Epithelial cell of prostate (primary cell): ENCODE results near the gene DCAKD.

Experiments used
- DNase-seq: peaks from one replicate; pipeline ENCODE4 v3.0.0-alpha.2; 2011; ENCODE audit warnings: low read depth, low spot score
- H3K27ac ChIP-seq: fragments of 450-650 bp; 2 replicates; pipeline ENCODE4 v1.5.1; 2017; ENCODE audit warnings: mild to moderate bottlenecking

The DCAKD gene

DNA sequence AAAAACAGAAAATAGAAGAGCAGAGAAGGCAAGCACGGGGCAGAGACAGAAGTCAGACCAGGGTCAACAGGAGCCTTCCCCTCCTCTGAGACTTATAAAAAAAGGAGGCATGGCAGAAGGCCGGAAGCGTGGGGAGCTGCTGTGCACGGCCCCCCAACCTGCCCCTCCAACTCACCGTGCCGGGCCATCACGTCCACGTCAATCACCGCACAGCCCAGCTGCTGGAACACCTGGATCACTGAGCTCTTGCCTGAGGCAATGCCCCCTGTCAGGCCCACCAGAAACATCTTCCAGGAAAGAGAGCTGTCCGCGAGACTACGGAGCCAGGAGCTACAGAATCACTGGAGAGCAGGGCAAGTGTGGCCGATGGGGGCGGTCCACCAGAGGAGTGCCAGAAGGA lies 16.8 kb downstream of the DCAKD start:
- H3K27ac ChIP-seq = no peak overlapping the region
- no peak for DNase-seq

DNA sequence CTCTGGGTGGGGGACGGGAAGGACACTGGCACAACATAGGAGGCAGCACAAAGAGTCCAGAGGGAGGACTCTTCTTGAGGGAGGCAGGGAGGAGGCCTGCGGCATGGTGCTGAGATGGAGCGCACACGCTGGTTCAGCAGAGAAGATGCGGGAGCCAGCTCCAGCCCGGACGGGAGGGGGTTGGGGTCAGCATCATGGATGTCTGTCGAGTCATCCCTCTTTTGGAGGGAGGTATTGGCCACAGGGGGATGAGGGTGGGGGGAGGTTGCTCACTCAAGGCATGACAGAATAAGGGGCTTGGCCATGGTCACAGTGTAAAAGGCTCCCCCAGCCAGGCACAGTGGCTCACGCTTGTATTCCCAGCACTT lies 19.3 kb downstream of the DCAKD start:
- no peak overlapping the region for H3K27ac ChIP-seq
- no peak for DNase-seq

DNA sequence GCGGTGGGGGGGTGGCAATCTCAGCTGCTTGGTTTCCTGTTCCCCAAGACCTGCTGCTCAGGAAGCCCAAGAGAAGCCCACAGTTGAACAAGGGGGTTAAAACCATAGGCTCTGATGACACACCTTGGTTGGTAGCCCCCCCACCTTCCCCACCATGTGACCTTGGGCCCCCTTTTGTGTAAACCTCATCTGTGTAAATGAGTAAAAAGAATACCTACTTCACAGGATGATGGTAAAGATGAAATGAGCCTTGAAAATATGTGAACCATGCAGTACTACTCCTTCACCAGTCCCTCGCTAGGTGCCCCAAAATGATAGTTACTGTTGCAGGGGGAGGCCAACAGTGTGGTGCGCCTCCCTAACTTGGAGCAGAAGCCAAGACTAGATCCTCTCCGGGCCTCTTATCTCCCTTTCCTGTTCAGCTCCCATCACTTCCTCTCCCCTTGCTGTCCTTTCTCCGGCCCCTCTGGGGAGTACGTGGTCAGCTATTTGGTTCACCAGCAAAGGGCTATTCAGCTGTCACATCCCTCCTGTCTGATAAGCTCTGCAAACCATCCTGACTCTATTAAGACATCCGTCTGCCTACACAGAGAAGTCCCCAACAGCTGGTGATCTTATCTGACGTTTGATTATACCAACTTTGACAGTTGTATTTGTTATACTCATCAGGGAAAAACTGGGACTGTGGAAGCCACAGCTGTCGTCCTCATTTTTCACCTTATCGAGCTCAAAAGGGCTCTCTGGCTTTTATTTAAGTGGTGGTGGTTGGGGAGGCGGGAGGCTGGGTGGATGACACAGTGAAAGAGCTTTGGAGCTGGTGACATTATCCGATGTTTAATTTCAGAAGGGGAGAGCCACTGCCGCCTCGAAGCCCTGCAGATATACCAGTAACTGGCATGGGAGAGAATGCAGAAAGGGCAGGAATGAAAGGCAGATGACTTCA lies 19.9 kb downstream of the DCAKD start:
- no peak for DNase-seq
- H3K27ac ChIP-seq = no peak overlapping the region

DNA sequence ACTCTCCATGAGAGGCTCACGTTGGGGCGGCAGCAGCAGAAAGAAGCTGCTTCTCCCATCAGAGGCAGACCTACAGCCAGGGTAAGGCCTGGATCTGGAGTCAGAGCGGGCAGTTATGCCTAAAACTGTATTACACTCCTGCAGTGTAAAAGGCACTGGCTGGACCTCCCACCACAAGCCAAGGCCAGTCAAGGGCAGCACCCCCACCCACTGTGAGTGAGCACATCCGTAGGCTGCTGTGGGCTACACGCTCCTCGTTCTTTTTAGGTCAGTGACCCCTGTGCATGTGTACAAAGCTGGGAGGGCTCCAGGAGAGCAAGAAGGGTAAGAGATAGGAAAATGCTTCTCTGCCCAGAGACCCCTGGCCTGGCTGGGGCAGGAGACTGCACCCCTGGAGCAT lies 20.7 kb downstream of the DCAKD start:
- no peak overlapping the region for H3K27ac ChIP-seq
- DNase-seq = no peak

DNA sequence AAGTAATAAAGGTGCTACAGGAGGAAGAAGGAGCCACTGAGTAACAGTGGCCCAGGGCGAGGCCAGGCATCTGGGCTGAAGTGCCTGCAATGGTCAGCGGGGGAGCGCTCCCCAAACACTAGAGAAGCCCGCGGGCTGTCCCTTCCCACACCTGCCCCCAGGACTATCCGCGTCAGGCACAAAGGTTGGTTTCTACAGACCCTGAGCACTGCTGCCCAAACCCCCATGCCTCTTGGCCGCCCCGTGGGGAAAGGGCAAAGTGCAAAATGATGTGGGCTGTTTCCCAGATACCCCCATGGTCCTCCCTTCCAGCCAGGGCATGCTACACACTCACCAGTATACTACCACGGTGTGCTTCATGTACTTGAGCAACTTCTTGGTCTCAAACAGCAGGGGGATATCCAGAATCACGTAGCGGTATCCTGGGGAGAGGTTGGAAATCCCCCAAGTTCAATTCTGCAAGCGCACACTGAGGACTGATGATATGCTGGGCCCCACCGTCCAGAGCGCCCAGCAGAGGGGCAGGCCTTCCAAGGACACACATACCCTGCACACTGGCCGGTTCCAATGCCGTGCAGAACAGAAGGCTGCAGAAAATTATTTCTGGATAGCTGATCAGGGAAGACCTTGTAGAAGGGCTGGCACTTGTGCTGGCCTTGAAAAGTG lies 21.5 kb downstream of the DCAKD start:
- no peak overlapping the region for H3K27ac ChIP-seq
- no peak for DNase-seq

DNA sequence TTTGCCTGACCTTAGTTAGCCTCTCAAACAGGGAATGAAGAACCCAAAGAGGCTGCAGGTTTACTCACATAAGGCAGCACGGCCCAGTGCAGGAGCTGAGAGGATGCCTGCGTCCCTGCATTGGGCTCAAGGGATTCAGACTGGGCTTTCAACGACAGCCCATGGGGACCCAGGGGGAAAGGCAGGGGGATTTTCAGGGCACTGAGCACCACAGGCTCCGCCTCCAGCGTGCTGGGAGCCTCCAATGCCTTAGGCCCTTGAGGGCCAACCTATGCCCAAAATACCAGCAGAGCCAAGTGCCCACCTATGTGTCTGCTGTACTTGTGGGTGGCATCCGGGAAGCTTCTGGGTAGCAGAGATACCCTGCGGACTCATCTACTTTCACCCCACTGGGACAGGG lies 22.3 kb downstream of the DCAKD start:
- no peak for DNase-seq
- H3K27ac ChIP-seq = no peak overlapping the region

DNA sequence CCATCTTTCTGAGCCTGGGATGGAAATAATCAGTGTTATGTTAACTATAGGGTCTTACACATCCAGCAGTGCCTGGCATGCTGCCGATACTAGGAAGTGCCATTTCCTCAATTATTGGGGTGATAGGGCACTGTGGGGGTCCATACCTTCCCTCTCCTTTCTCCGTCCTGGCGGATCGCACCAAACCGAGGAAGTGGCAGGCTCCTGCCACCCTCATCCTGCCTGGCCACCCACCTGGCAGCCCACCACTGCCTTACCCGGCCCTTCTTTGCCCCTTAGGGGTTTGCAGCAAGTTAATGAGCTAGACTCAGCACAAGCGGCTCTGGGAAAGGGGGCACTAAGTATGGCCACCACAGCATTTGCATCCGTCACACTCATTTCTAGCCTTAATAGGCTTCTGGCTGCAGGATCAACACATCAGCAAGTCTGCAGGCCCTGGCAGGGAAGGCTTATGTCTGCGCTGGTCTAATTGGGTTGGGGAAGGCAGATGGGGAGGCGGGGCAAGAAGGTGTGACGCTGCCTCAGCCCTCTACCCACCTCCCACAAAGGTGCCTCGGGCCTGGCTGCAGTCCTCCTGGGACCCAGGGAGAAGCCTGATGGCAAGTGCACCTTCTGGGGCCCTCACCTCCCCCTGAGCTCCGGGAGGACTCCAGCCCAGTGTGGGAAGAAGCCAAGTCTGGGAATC lies 28.6 kb downstream of the DCAKD start:
- H3K27ac ChIP-seq = no peak overlapping the region
- DNase-seq = no peak

DNA sequence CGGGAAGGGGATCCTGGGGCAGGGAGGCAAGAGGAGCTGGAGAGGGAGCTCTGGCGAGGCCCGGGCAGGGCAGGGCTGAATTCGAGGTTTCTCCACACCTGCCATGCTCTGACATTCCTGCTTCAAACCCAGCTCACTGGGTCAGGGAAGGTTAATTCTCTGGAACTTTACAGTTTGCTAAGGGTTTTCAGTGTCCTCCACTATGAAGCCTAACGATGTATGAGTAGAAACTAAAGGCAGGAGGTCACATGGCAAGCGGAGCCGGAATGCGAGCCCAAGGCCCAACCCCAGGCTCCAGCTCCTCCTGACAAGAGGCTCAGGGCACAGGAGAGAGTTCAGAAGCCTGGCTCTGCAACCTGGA lies 29.2 kb downstream of the DCAKD start:
- H3K27ac ChIP-seq = no peak overlapping the region
- DNase-seq = no peak

DNA sequence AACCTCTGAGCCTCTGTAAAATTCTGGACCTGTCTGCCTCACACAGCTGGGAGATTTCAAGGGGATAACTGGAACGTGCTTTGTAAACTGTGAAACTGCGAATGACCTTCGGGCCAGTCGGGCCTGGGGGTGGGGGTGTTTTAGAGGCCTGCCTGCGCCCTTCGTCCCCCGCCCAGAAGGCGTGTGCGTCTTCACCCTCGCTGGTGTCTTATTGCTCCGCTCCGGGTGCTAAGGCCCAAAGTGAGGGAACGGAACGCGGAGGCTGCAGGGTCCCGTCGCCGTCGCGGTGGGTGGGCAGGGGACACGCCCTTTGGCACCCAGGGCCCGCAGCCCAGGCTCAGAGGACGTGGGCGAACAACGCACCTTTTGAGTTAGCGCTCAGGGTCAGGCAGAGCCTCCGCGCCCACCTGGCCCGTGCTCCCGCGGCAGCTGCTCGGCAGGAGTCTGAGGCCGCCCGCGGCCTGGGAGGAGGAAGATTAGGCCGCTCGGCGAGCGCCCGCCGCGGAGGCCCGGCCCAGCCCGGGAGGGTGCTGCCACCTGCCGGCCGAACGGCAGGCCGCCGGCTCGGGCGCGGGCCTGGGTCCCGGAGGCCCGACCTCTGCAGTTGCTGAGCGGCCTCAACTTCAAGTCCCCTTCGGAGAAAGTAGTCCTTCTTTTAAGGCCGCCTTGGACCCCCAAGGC lies 29.7 kb downstream of the DCAKD start:
- no peak for DNase-seq
- no peak overlapping the region for H3K27ac ChIP-seq

DNA sequence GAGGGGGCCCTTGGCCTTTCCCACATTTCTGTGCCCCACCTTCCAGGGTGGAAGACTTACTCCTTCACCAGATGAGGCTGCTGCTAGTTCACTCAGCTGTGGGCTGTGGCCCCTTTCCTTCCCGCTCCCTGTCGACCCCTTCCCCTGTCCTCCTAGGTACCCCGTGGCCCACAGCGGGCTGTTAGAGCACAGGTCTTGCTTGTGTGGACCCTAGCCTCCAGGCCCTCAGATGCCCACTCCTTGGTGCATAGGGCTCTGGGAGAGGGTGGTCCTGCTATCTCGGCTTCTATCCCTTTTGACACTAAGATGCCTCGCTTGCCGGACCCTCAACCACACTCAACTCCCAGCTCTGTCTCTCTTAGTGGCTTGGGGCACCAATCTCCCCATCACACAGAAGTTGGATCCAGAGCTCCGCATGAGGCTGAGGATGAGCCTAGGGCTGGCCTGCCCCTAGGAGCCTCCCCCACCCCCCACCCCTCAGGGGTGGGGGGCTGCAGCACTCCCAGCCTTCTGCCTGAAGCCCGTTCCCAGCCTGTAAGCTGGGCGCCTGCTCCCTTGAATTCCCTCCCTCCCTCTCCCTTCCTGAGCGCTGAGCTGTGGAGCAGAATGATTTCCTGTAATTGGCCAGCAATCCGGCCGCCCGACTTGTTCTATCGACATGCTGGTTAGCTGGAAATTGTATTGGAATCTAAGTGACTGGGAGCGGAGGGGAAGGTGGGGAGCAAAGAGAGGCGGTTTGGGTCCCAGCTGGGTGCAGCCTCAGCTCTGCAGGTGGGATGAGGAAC lies 30.9 kb downstream of the DCAKD start:
- no peak overlapping the region for H3K27ac ChIP-seq
- DNase-seq = no peak

DNA sequence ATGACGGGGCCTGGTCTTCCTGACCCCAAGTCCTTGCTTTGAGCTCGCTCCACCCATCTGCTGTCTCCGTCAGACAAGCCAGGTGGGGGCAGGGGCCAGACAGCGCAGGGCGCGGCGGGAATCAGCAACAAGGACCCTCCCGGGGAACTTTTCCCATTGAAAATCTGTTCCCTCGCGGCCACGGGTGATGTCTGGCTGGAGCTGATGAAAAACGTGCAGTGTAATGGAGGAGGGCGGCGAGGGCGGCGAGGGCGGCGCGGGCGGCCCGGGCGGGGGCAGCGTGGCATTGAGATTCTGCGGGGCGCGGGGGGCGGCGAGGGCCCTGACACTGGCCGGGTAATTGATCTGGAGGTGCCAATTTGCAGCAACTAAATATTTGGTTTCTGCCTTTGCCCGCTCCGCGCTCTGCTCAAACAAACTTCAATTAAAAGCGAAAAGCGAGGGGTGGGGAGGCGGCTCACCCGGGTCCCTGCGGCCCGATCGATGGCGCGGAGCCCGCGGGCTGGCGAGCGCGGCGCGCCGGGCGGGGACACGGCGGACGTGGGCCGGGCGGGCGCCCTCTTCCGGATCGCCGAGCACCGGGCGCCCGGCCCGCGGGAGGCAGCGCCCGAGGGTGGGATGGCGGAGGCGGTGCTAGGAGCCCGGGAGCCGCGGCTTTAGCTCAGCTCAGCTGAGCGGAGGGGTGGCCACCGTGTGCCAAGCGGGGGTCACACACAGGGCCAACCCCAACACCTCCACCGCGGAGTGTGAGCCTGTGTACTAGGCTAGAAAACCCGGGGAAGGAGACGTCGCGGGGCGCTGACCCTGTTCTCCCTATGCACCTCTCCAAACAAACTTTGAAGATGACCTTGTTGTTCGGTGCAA lies 32.4 kb downstream of the DCAKD start:
- no peak overlapping the region for H3K27ac ChIP-seq
- no peak for DNase-seq

DNA sequence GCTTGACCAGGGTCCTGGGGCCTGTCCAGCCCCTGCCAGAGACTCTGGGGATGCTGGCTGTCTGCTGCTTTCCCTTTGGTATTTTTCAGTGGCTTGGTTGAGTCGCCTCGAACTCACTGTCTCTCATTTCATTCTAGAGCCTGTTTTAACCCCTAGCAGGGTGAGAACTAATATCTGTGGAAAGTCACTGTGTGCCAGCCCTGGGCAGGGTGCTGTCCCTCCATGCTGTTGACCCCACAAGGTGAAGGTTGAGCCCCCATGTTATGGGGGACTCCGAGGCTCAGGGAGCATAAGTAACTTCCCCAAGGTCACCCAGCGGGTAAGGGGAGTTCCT lies 33.0 kb downstream of the DCAKD start:
- DNase-seq = no peak
- no peak overlapping the region for H3K27ac ChIP-seq

DNA sequence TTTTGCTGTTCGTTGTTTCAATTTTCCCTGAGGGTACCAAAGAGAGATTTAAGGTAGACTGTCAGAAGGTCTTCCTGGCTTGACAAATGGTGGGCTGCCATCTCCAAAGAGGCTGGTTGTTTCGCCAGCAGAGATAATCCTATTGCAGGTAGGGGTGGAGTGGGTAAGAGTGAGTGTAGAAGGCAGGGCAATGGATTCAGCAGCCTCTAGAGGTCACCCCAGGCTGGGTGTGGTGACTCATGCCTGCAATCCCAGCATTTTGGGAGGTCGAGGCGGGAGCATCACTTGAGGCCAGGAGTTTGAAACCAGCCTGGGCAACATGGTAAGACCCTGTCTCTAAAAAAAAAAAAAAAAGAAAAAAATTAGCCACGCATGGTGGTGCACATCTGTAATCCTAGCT lies 34.6 kb downstream of the DCAKD start:
- H3K27ac ChIP-seq = no peak overlapping the region
- DNase-seq = no peak

DNA sequence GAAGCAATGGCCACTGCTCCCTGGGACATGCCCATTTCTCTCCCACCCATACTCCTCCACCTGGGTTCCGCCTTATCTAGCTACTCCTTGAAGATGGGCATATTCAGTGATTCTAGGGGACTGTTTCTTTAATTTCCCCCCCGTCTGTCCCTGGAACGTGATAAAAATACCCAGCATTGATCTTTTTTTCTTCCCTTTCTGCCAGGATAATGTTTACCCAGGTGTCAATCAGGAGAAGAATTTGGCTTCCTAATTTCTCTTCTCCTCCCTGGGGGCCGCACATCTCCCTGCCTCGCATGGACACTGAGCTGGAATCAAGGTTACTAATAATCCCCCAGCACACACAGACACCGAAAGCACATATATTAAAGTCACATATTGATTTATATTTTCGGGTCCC lies 35.2 kb downstream of the DCAKD start:
- no peak for DNase-seq
- no peak overlapping the region for H3K27ac ChIP-seq

DNA sequence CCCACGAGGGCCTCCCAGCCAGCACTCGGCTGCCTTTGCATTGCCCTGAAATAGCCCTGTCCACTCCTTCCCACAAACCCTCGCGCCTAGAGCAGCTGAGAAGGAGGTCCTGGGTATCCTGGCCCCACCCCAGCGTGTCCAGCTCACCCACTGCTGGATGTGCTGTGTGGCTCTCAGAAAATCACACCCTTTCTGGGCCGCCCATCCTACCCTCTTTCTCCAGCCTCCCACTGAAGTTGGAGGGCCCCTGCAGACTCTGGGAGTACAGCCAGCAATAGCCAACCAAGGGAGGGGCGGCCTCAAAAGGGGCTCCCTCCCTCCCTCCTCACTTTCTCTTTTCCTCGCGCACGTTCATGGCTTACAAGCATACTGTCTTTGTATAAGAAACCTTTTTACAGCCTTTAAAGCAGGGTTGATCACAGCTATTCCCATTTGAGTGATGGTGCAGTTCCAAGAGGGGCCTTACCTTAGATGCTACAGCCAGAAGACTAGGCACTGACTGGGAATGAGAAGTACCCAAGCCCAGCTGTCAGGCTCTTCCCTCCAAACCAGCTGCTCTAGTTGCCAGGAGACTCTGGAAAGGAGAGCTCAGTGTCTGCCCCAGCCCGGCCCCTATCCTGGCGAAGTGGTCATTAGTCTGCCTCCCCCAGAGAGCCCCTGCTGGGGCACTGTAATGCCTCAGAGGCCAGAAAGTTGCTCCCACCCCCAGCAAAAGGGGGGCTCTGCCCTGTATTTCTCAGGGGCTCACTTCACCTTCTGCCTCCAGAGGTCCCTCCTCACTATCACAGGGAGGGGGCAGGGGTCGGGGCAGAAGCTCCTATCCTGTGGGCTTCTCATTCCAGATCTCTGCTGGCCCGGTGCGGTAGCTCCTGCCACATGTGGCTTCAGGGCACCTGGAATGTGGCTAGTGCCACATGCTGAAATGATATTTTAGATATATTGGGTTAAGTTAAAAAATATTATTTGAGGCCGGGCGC lies 38.1 kb downstream of the DCAKD start:
- H3K27ac ChIP-seq = no peak overlapping the region
- DNase-seq = no peak

DNA sequence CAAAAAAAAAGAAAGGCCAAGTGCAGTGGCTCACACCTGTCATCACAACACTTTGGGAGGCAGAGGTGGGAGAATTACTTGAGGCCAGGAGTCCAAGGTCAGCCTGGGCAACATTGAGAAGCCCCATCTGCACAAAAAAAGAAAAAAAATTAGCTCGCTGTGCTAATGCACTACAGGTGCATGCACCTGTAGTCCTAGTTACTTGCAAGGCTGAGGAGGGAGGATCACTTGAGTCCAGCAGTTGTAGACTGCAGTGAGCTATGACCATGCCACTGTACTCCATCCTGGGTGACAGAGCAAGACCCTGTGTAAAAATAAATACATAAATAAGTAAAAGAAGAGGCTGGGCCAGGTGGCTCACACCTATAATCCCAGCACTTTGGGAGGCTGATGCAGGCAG lies 39.7 kb downstream of the DCAKD start:
- no peak overlapping the region for H3K27ac ChIP-seq
- no peak for DNase-seq

DNA sequence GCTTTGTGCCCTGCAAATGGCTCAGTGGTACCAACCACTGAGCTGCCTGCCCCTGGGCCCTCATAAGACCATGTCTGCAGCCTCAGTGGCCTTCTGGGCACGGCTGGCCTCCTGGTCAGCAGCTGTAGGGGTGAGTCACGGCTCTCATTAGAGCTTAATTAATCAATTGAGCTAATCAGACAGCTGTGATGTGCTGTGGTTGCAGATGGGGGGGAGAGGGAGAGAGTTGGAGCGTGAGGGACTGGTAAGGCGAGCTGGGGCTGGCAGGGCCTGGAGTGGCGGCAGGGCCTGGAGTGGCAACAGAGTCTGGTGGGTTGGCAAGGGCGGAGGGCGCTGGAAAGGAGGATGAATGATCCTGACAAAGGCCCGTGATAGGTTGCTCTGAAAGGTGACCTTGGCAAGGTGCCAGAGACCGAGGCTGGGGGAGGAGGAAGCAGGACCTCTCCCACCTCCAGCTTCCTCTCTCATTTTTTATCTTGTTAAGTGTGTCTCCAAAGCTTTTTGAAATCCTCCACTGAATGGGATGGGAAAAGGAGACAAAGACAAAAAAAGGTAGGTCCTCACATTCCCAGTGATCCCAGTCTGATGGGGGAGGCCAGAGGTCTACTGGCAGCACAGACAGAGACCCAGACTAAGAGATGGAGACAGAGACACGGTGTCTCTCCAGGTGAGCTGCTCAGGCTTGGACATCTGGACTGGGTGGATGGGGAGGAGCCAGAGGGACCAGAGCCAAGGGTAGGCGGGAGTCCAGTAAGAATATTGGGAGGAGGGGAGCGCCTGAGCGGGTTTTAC lies 41.6 kb downstream of the DCAKD start:
- H3K27ac ChIP-seq = no peak overlapping the region
- no peak for DNase-seq
